B cell (primary cell): ENCODE data around the gene DHX9. TPM values are rescaled to one million over a fixed set of nuclear protein-coding genes. Genes with fewer than 3 reads are reported as not detected.

Experiments used
- ATAC-seq: fragments of 200-7000 bp; cut with Tn5 transposase; one replicate; pipeline ENCODE4 v1.10.0; 2021; ENCODE audit warnings: low read depth, mild to moderate bottlenecking, moderate number of reproducible peaks, moderate library complexity
- CTCF ChIA-PET: fragments of 350-600 bp; sonication (Branson Sonifier 250); formaldehyde crosslinking; loops from one replicate; lab custom pipeline; 2021; ENCODE audit warnings: antibody characterized with exemption, inconsistent platforms; lab: Charles Lee
- POLR2A ChIA-PET: fragments of 350-600 bp; sonication (Branson Sonifier 250); formaldehyde crosslinking; loops from one replicate; lab custom pipeline; 2021; ENCODE audit warnings: antibody characterized with exemption; lab: Charles Lee
- DNase-seq: peaks from one replicate; pipeline ENCODE4 v3.0.0; 2013
- H2AFZ ChIP-seq: 2 replicates; pipeline ENCODE4 v1.6.1; 2012; ENCODE audit warnings: mild to moderate bottlenecking, low read depth, low read length; ENCODE audit not compliant: insufficient read depth, poor library complexity, severe bottlenecking
- H3K27ac ChIP-seq, 2 donors: 1 replicate in 1 of 2; 2 replicates in 1 of 2; pipeline ENCODE4 v1.5.1; 2012 to 2013; ENCODE audit warnings: low read length in 2 of 2, mild to moderate bottlenecking in 2 of 2, moderate library complexity in 1 of 2
- H3K27me3 ChIP-seq, 4 experiments: fragments of 200-600 bp in 1 of 4; sonication (generic) in 1 of 4; replicated peaks in 1 of 4; 1 replicate in 2 of 4; 2 replicates in 2 of 4; pipeline versions ENCODE4 v1.6.1 to v1.7.0; 2013 to 2016; ENCODE audit warnings: low read length in 3 of 4, mild to moderate bottlenecking in 2 of 4, mixed read lengths in 1 of 4, moderate library complexity in 1 of 4; ENCODE audit not compliant: insufficient read depth in 4 of 4, control insufficient read depth in 3 of 4; ENCODE audit errors: control extremely low read depth in 1 of 4
- H3K36me3 ChIP-seq, 2 experiments: replicated peaks in 1 of 2; 1 replicate in 1 of 2; 2 replicates in 1 of 2; pipeline versions ENCODE4 v1.6.1 to v1.7.1; 2013; ENCODE audit warnings: low read length in 1 of 2; ENCODE audit not compliant: insufficient read depth in 2 of 2, control insufficient read depth in 1 of 2; ENCODE audit errors: control extremely low read depth in 1 of 2, extremely low read depth in 1 of 2
- H3K4me1 ChIP-seq, 2 donors: fragments of 200-600 bp in 1 of 2; sonication (generic) in 1 of 2; 1 replicate in 1 of 2; 2 replicates in 1 of 2; pipeline versions ENCODE4 v1.5.1 to v1.6.1; 2013 to 2017; ENCODE audit warnings: low read length in 2 of 2; ENCODE audit not compliant: control insufficient read depth in 2 of 2, insufficient read depth in 2 of 2
- H3K4me2 ChIP-seq: replicated peaks from 2 replicates; pipeline ENCODE3; 2012; ENCODE audit warnings: mild to moderate bottlenecking, low read depth, low read length; ENCODE audit not compliant: poor library complexity, severe bottlenecking
- H3K4me3 ChIP-seq, 5 experiments: fragments of 200-600 bp in 1 of 5; sonication (generic) in 1 of 5; 1 replicate in 3 of 5; 2 replicates in 2 of 5; pipeline versions ENCODE4 v1.5.1 to v1.7.0; 2011 to 2016; ENCODE audit warnings: low read length in 4 of 5, mild to moderate bottlenecking in 4 of 5, low read depth in 2 of 5, control low read depth in 1 of 5, moderate library complexity in 1 of 5; ENCODE audit not compliant: insufficient read depth in 1 of 5; ENCODE audit errors: control extremely low read depth in 1 of 5, extremely low read depth in 1 of 5
- H3K79me2 ChIP-seq: fragments of 200-600 bp; sonication (generic); one replicate; pipeline ENCODE4 v1.6.0; 2016; ENCODE audit warnings: low read length; ENCODE audit not compliant: control insufficient read depth, insufficient read depth
- H3K9ac ChIP-seq: fragments of 200-600 bp; sonication (generic); 2 replicates; pipeline ENCODE4 v1.6.1; 2017; ENCODE audit warnings: mild to moderate bottlenecking, low read length, moderate library complexity
- H3K9me3 ChIP-seq, 3 donors: one replicate each; pipeline versions ENCODE4 v1.6.1 to v1.7.1; 2013; ENCODE audit warnings: low read length in 2 of 3; ENCODE audit not compliant: control insufficient read depth in 2 of 3, insufficient read depth in 1 of 3; ENCODE audit errors: control extremely low read depth in 1 of 3
- H4K20me1 ChIP-seq: 2 replicates; pipeline ENCODE4 v1.6.0; 2012; ENCODE audit warnings: mild to moderate bottlenecking, low read length; ENCODE audit not compliant: insufficient read depth, control insufficient read depth, poor library complexity, severe bottlenecking
- H3K27ac Mint-ChIP-seq: one replicate; pipeline ENCODE4 v1.8.0; 2021; ENCODE audit warnings: mixed read lengths
- H3K27me3 Mint-ChIP-seq: one replicate; pipeline ENCODE4 v1.8.0; 2021; ENCODE audit warnings: mixed read lengths
- H3K4me1 Mint-ChIP-seq: one replicate; pipeline ENCODE4 v1.8.0; 2021; ENCODE audit warnings: mixed read lengths
- H3K4me3 Mint-ChIP-seq: one replicate; pipeline ENCODE4 v1.8.0; 2021; ENCODE audit warnings: mixed read lengths
- H3K9me3 Mint-ChIP-seq: one replicate; pipeline ENCODE4 v1.8.0; 2022; ENCODE audit warnings: mixed read lengths; ENCODE audit not compliant: insufficient read depth
- CTCF ChIP-seq: fragments of 200-600 bp; IDR thresholded peaks from one replicate; pipeline ENCODE4 v1.8.0; 2022; ENCODE audit warnings: antibody characterized with exemption, mild to moderate bottlenecking
- EZH2 ChIP-seq: IDR thresholded peaks from 2 replicates; pipeline ENCODE4 v1.6.1; 2012; ENCODE audit warnings: borderline replicate concordance, low read depth, mild to moderate bottlenecking, moderate library complexity, low read length; ENCODE audit not compliant: insufficient read depth, poor library complexity, severe bottlenecking
- WGBS: methylation state at CpG from one replicate; pipeline ENCODE4 v1.1.5; 2013; ENCODE audit warnings: missing lambda C conversion rate; ENCODE audit not compliant: insufficient coverage; 5-methylcytosine and 5-hydroxymethylcytosine counted together
- intact Hi-C: fragments of 100-400 bp; cut with micrococcal nuclease; formaldehyde crosslinking; loops from one replicate; pipeline ENCODE4 v1.10.0; 2022
- polyA plus RNA-seq: library from polyadenylated mRNA; depleted of rRNA; stranded (reverse); fragments of >200 nt; gene quantifications from 2 replicates; pipeline ENCODE4 v1.2.3, GENCODE V29; 2012
- total RNA-seq, 2 donors: library from RNA; stranded (reverse); fragments of 120-200 nt in 1 of 2; gene quantifications; 1 replicate in 1 of 2; 2 replicates in 1 of 2; pipeline versions ENCODE4 v1.2.3 to v1.2.4, GENCODE V29; 2013 to 2022

Gene DHX9
- total and polyA plus RNA-seq, 2 donors (not counting 1 experiment from before 2014, with no cell fraction given) = 70.6 to 213 TPM

GRCh38 chr1:182845379-182845778 lies 6.2 kb downstream of the DHX9 start:
- CTCF ChIA-PET = no interaction called here
- TF ChIP-seq CTCF (no peak), EZH2 (no peak)
- H3K27ac ChIP-seq = no peak overlapping the region

GRCh38 chr1:182845894-182846293 lies 6.7 kb downstream of the DHX9 start:
- POLR2A ChIA-PET = no interaction called here
- Mint-ChIP-seq H3K4me1 (peaks cover 46% of the 10 kb centered on the region), H3K27ac (no peak overlapping the region), H3K27me3 (no peaks in the 10 kb centered on the region), H3K4me3 (no peak overlapping the region), H3K9me3 (no peaks in the 10 kb centered on the region)
- Histone ChIP-seq H3K4me3 (no peak overlapping the region), H3K36me3 (peaks cover 20 to 79% of the 10 kb centered on the region in 2 experiments), H3K9me3 (no peaks in the 10 kb centered on the region), H3K27me3 (no peaks in the 10 kb centered on the region), H3K9ac (no peak overlapping the region), H3K4me2 (no peak overlapping the region), H2AFZ (no peak overlapping the region), H3K27ac (no peak overlapping the region), H3K4me1 (peaks cover 7 to 20% of the 10 kb centered on the region in 2 donors), H3K79me2 (peaks cover 99% of the 10 kb centered on the region), H4K20me1 (peaks cover 95% of the 10 kb centered on the region)
- no peak for ATAC-seq
- CTCF ChIA-PET = no interaction called here
- 100% methylated on average over 2 of the region's 5 CpGs for WGBS
- TF ChIP-seq CTCF = no peak
- intact Hi-C loops = no loop called here
- no peak for DNase-seq

More at GRCh38 chr1:182845379-182845778, 6.2 kb downstream of the DHX9 start:
- no peaks in the 10 kb centered on the region for H3K9me3 ChIP-seq
- Mint-ChIP-seq H3K9me3 (no peaks in the 10 kb centered on the region), H3K27me3 (no peaks in the 10 kb centered on the region), H3K4me3 (no peak overlapping the region), H3K4me1 (peaks cover 51% of the 10 kb centered on the region), H3K27ac (no peak overlapping the region)
- H3K4me2 ChIP-seq = no peak overlapping the region
- intact Hi-C loops = no loop called here
- ATAC-seq = no peak
- peaks cover 99% of the 10 kb centered on the region for H3K79me2 ChIP-seq
- H3K4me1 ChIP-seq = peaks cover 13 to 25% of the 10 kb centered on the region in 2 donors
- no peak for DNase-seq
- H3K27me3 ChIP-seq = no peaks in the 10 kb centered on the region
- H3K4me3 ChIP-seq = no peak overlapping the region
- H3K36me3 ChIP-seq = peaks cover 18 to 79% of the 10 kb centered on the region in 2 experiments
- H2AFZ ChIP-seq = no peak overlapping the region
- 100% methylated on average over 1 of the region's 1 CpG for WGBS
- peaks cover 95% of the 10 kb centered on the region for H4K20me1 ChIP-seq
- H3K9ac ChIP-seq = no peak overlapping the region
- POLR2A ChIA-PET = no interaction called here
